Right atrium auricular region (tissue), 2 donors: ENCODE results near the gene CYBC1. TPM values are rescaled to one million over a fixed set of nuclear protein-coding genes. Genes with fewer than 3 reads are reported as not detected.

ENCODE experiments used
- DNase-seq: peaks from one replicate; pipeline ENCODE4 v3.0.0-alpha.2; 2019; ENCODE audit warnings: low spot score
- H3K27ac ChIP-seq, 2 donors: fragments of 200-600 bp; sonication (generic); 1 replicate in 1 of 2; 2 replicates in 1 of 2; pipeline ENCODE4 v1.5.1; 2016 to 2019
- H3K27me3 ChIP-seq, 2 donors: fragments of 200-600 bp; sonication (generic); one replicate each; pipeline versions ENCODE4 v1.5.1 to v1.6.0; 2017 to 2019
- H3K36me3 ChIP-seq: fragments of 200-600 bp; sonication (generic); one replicate; pipeline ENCODE4 v1.5.1; 2016
- H3K4me1 ChIP-seq, 2 donors: fragments of 200-600 bp; sonication (generic); one replicate each; pipeline versions ENCODE4 v1.5.1 to v1.6.0; 2017 to 2019
- H3K4me3 ChIP-seq, 2 donors: fragments of 200-600 bp; sonication (generic); 1 replicate in 1 of 2; 2 replicates in 1 of 2; pipeline ENCODE4 v1.5.1; 2017 to 2019; ENCODE audit warnings: mild to moderate bottlenecking in 1 of 2, moderate library complexity in 1 of 2
- H3K9me3 ChIP-seq, 2 donors: fragments of 200-600 bp; sonication (generic); one replicate each; pipeline ENCODE4 v1.5.1; 2019
- CTCF ChIP-seq, 2 donors: fragments of 200-600 bp; sonication (generic); IDR thresholded peaks; one replicate each; pipeline ENCODE4 v1.5.1; 2019; ENCODE audit warnings: antibody characterized with exemption in 2 of 2
- total RNA-seq, 2 donors: library from RNA; depleted of rRNA; stranded (reverse); fragments of >200 nt; gene quantifications; one replicate each; pipeline ENCODE4 v1.1.0, GENCODE V29; 2016

The CYBC1 gene
- total RNA-seq, 2 donors from 2014 or later: 14.9 to 34.9 TPM

GRCh38 chr17:82444941-82445521 is 5.5 kb downstream of the CYBC1 start:
- H3K27ac ChIP-seq: no peak overlapping the region
- H3K4me1 ChIP-seq: peaks cover 0 to 29% of the 10 kb centered on the region in 2 donors
- H3K4me3 ChIP-seq: no peak overlapping the region
- H3K27me3 ChIP-seq: no peaks in the 10 kb centered on the region
- no peak for TF ChIP-seq CTCF (IDR thresholded peaks at IDR 0.05)
- no peaks in the 10 kb centered on the region for H3K36me3 ChIP-seq
- H3K9me3 ChIP-seq: no peaks in the 10 kb centered on the region
- DNase-seq: no peak

GRCh38 chr17:82444284-82444893 is 6.2 kb downstream of the CYBC1 start:
- Histone ChIP-seq H3K27ac (no peak overlapping the region), H3K9me3 (no peaks in the 10 kb centered on the region), H3K4me3 (no peak overlapping the region), H3K4me1 (peaks cover 0 to 23% of the 10 kb centered on the region in 2 donors), H3K27me3 (no peaks in the 10 kb centered on the region), H3K36me3 (no peaks in the 10 kb centered on the region)
- no peak for DNase-seq
- TF ChIP-seq CTCF (IDR thresholded peaks at IDR 0.05): no peak

GRCh38 chr17:82443465-82444283 is 6.9 kb downstream of the CYBC1 start:
- Histone ChIP-seq H3K4me1 (peaks cover 0 to 18% of the 10 kb centered on the region in 2 donors), H3K9me3 (no peaks in the 10 kb centered on the region), H3K36me3 (no peaks in the 10 kb centered on the region), H3K27ac (no peak overlapping the region), H3K4me3 (no peak overlapping the region), H3K27me3 (no peaks in the 10 kb centered on the region)
- TF ChIP-seq CTCF (IDR thresholded peaks at IDR 0.05): no peak
- DNase-seq: no peak

DNA sequence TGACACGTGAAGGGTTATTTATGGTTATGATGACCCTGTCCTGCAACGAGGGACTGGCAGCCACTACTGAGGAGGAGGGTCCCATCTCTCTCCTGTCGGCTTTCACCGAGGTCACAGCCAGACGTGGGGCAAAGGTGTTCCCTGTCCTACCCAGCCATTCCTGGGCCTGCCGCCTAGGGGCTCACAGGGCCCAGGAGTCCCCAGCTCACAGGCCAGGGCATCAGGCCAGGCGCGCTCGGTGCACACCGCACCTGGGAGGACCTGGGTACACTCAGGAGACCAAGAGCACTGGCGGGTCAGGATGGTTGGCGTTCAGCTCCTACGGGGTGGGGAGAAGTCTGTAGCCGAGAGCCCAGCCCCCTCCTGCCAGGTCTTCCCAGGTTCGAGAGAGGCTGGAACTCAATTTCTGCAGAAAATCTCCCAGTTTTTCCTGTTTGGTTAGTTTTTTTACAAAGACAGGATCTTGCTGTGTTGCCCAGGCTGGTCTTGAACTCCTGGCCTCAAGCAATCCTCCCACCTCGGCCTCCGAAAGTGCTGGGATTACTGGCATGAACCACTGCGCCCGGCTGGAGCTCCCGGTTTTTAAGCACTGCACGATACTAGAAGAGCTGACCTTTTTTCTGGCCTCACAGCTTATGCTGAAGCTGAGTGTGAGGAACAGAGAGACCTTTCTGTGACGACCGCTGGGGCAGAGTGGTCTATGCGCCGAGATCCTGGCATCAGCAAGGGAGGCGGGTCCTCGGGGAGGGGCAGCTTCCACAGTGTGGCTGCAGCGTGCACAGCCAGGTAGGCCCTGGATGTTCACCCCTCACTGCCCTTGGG is 7.7 kb downstream of the CYBC1 start:
- H3K9me3 ChIP-seq: no peaks in the 10 kb centered on the region
- no peaks in the 10 kb centered on the region for H3K27me3 ChIP-seq
- peaks cover 0 to 18% of the 10 kb centered on the region in 2 donors for H3K4me1 ChIP-seq
- no peaks in the 10 kb centered on the region for H3K36me3 ChIP-seq
- TF ChIP-seq CTCF (IDR thresholded peaks at IDR 0.05): no peak
- DNase-seq: no peak
- H3K4me3 ChIP-seq: no peak overlapping the region
- no peak overlapping the region for H3K27ac ChIP-seq

DNA sequence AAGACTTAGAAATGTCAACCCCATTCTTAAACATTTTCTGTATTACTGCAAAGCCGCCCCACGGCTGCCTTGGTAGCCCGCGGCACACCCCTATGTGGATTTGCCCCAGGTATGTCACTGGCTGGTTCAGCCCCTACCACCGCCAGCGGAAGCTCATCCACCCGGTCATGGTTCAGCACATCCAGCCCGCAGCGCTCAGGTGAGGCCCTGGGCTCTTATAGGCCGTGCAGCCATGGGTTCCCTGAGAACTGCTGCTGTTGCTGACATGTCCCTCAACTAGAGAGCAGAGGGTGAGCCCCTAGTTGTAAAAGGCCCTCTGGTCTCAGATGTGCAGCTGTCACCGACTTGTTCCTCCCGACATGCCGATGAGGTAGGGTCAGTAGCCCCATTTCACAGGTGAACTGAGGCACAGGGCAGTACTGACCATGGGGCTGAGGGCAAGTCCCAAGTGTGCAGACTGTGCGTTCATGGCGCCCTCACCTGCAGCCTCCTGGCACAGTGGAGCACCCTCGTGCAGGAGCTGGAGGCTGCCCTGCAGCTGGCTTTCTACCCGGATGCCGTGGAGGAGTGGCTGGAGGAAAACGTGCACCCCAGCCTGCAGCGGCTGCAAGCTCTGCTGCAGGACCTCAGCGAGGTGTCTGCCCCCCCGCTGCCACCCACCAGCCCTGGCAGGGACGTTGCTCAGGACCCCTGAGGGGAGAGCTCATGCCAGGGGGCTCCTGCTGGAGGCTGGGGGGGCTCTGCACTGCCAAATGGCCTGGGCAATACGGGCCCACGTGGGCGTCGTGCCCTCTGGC is 8.7 kb downstream of the CYBC1 start:
- Histone ChIP-seq H3K27me3 (no peaks in the 10 kb centered on the region), H3K4me3 (no peak overlapping the region), H3K36me3 (peaks cover 6% of the 10 kb centered on the region), H3K9me3 (no peaks in the 10 kb centered on the region), H3K4me1 (peaks cover 0 to 18% of the 10 kb centered on the region in 2 donors), H3K27ac (no peak overlapping the region)
- DNase-seq: no peak
- TF ChIP-seq CTCF (IDR thresholded peaks at IDR 0.05): no peak
